BLaER1 (cell line): ENCODE measurements around the gene PCYT1A.
"Not testable (repeated sequence)": the region's sequence is repeated elsewhere in the genome, so short reads cannot be mapped to it uniquely, and the experiment has no call there.

ENCODE experiments used
- H3K27ac ChIP-seq: shearing (Covaris generic); formaldehyde crosslinking; 2 replicates; pipeline ENCODE4 v1.8.1; 2022
- H3K27me3 ChIP-seq: shearing (Covaris generic); formaldehyde crosslinking; 2 replicates; pipeline ENCODE4 v1.8.1; 2022
- H3K36me3 ChIP-seq: shearing (Covaris generic); formaldehyde crosslinking; 2 replicates; pipeline ENCODE4 v1.8.1; 2022
- H3K4me1 ChIP-seq: shearing (Covaris generic); formaldehyde crosslinking; 2 replicates; pipeline ENCODE4 v1.8.1; 2022
- H3K4me2 ChIP-seq: shearing (Covaris generic); formaldehyde crosslinking; 2 replicates; pipeline ENCODE4 v1.8.1; 2022
- H3K4me3 ChIP-seq: shearing (Covaris generic); formaldehyde crosslinking; 2 replicates; pipeline ENCODE4 v1.8.1; 2022
- H3K9ac ChIP-seq: shearing (Covaris generic); formaldehyde crosslinking; 2 replicates; pipeline ENCODE4 v1.8.1; 2022
- H3K9me3 ChIP-seq: shearing (Covaris generic); formaldehyde crosslinking; 2 replicates; pipeline ENCODE4 v1.8.1; 2022
- H4K20me1 ChIP-seq: shearing (Covaris generic); formaldehyde crosslinking; 2 replicates; pipeline ENCODE4 v1.8.1; 2022
- Cebpa-rat ChIP-seq: shearing (Covaris generic); IDR thresholded peaks from 2 replicates; pipeline ENCODE4 v1.8.1; 2022

Gene PCYT1A

DNA sequence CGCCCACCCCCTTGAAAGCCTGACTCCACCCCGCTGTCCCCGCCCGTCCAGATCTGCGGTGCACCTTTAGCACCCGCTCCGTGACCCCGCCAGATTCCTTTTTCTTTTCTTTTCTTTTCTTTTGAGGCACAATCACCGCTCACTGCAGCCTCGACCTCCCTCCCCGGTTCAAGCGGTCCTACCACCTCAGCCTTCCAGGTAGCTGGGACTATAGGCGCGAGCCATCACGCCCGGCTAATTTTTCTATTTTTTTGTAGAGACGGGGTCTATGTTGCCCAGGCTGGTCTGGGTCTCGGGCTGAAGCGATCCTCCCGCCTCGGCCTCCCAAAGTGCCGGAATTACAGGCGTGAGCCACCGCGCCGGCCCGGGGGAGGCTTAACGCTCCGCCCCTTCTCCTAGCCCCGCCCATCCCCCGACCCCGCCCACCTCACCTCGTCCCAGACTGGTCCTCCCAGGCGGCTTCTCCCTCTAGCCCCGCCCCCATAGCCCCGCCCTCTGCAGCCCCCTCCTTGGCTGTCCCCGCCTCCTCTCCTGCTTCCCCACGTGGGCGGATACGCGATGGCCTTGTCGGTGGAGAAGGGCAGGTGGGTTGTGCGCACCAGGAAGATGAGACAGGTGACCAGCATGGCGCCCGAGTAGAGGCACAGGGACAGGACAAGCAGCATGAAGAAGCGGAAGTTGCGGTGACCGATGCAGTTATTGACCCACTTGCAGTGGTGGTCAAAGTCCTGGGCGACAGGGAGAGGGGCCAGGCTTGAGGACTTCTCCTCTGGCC, 79.5 kb downstream of the PCYT1A start:
- Histone ChIP-seq H3K9me3 (peaks cover 7% of the 10 kb centered on the region; the same call in 1 of the 2 replicates), H3K4me2 (peak overlapping the region; percentile 54), H4K20me1 (no peaks in the 10 kb centered on the region), H3K9ac (no peak overlapping the region), H3K4me3 (no peak overlapping the region; the same call in 1 of the 2 replicates), H3K36me3 (no peaks in the 10 kb centered on the region), H3K4me1 (peaks cover 36% of the 10 kb centered on the region), H3K27ac (no peak overlapping the region), H3K27me3 (no peaks in the 10 kb centered on the region)
- no peak for TF ChIP-seq Cebpa-rat

DNA sequence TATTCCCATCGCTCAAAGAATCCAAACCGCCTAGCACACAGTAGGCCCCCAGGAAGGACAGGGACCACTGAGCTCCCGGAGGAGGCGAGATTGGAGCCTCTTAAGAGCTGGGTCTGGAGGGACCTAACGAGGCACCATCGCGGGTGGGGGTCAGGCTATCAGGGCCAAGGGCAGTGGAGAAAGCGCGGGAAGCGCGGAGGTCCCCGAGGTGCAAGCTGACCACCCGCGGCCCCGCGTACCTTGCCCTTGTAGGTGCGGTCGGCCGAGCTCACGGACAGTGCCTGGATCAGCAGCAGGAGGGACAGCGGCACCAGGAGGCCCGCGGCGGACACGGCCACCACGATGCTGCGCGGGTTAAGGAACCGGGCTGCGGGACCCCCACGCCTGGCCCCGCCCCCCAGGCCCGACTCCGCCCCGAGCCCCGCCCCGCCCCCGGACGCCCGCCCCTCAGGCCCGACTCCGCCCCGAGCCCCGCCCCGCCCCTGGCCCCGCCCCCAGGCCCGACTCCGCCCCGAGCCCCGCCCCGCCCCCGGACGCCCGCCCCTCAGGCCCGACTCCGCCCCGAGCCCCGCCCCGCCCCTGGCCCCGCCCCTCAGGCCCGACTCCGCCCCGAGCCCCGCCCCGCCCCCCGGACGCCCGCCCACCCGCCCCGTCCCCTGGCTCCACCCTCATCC, 80.2 kb downstream of the PCYT1A start:
- H3K9ac ChIP-seq = no peak overlapping the region
- H3K27ac ChIP-seq = no peak overlapping the region
- H3K27me3 ChIP-seq = no peaks in the 10 kb centered on the region
- H3K4me2 ChIP-seq = peak overlapping the region; percentile 17; the same call in 1 of the 2 replicates
- H4K20me1 ChIP-seq = no peaks in the 10 kb centered on the region
- peaks cover 7% of the 10 kb centered on the region; the same call in 1 of the 2 replicates for H3K9me3 ChIP-seq
- no peak for TF ChIP-seq Cebpa-rat
- no peak overlapping the region for H3K4me3 ChIP-seq
- H3K4me1 ChIP-seq = peaks cover 44% of the 10 kb centered on the region
- no peaks in the 10 kb centered on the region for H3K36me3 ChIP-seq

DNA sequence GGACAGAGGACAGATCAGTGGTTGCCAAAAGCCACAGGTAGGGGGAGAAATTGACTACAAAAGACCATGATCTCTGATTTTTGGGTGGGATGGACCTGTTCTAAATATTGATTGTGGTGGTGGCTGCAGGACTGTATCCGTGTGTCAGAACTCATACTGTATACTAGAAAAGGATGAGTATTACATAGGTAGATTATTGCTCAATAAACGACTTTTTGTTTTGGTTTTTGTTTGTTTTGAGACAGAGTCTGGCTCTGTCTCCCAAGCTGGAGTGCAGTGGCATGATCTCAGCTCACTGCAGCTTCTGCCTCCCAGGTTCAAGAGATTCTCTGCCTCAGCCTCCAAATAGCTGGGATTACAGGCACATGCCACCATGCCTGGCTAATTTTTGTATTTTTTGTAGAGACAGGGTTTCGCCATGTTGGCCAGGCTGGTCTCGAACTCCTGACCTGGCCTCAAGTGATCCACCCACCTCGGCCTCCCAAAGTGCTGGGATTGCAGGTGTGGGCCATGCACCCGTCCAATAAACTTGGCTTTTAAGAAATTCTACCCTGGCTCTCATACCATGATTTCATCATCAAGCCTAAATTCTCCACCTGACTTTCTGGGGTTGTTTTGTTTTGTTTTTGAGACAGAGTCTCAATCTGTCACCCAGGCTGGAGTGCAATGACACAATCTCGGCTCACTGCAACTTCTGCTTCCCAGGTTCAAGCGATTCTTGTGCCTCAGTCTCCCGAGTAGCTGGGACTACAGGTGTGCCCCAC, 81.9 kb downstream of the PCYT1A start:
- H3K9ac ChIP-seq, H4K20me1 ChIP-seq, H3K4me3 ChIP-seq, H3K9me3 ChIP-seq, H3K27me3 ChIP-seq, H3K27ac ChIP-seq, H3K4me2 ChIP-seq, H3K36me3 ChIP-seq: not testable (repeated sequence)
- peak; percentile 5; the same call in 1 of the 2 replicates for TF ChIP-seq Cebpa-rat
- H3K4me1 ChIP-seq = peaks cover 47% of the 10 kb centered on the region

DNA sequence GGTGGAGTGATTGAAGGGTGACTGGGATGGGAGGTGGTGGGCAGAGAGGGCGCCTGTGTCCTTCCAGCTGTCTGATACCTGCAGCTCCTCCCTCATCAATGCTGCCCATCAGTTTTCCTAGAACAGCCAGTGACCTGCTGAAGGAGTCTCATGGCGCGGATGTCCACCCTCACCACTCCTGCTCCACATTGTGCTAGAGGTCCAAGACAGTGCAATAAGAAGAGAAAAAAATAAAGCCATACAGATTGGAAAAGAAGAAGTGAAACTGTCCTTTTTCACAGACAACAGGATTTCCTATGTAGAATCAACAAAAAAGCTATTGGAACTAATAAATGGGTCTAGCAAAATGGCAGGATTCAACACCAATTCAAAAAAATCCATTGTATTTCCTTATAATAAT, 83.7 kb downstream of the PCYT1A start:
- H3K4me3 ChIP-seq = peak overlapping the region; percentile 16; the same call in 1 of the 2 replicates
- peak overlapping the region; percentile 78 for H3K4me2 ChIP-seq
- TF ChIP-seq Cebpa-rat = no peak
- peaks cover 37% of the 10 kb centered on the region for H3K4me1 ChIP-seq
- peak overlapping the region; percentile 50 for H3K27ac ChIP-seq
- no peaks in the 10 kb centered on the region for H4K20me1 ChIP-seq
- H3K9me3 ChIP-seq = peaks cover 7% of the 10 kb centered on the region; the same call in 1 of the 2 replicates
- peak overlapping the region; percentile 50 for H3K9ac ChIP-seq
- H3K36me3 ChIP-seq = no peaks in the 10 kb centered on the region
- H3K27me3 ChIP-seq = no peaks in the 10 kb centered on the region

DNA sequence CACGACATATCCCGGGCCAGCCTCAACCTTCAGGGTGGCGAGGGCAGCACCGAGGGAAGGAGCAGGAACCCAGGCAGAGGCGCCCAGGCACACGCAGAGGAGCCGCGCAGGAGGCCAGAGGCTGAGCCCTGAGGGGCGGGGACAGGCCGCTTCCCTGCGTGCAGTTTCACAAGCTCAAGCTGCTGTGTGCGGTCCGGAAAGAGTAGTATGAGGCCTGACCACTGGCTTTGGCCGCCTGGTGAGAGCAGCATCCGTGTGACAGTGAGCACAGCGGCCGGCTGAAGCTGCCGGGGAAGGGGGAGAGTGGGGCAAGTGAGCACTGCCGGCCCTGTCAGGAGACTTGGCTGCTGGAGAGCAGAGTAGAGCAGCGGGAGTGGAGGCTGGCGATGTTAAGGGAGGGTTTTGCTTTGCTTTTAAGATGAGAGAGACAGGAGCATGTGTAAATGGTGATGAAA, 85.0 kb downstream of the PCYT1A start:
- H3K4me2 ChIP-seq = peak overlapping the region; percentile 78

DNA sequence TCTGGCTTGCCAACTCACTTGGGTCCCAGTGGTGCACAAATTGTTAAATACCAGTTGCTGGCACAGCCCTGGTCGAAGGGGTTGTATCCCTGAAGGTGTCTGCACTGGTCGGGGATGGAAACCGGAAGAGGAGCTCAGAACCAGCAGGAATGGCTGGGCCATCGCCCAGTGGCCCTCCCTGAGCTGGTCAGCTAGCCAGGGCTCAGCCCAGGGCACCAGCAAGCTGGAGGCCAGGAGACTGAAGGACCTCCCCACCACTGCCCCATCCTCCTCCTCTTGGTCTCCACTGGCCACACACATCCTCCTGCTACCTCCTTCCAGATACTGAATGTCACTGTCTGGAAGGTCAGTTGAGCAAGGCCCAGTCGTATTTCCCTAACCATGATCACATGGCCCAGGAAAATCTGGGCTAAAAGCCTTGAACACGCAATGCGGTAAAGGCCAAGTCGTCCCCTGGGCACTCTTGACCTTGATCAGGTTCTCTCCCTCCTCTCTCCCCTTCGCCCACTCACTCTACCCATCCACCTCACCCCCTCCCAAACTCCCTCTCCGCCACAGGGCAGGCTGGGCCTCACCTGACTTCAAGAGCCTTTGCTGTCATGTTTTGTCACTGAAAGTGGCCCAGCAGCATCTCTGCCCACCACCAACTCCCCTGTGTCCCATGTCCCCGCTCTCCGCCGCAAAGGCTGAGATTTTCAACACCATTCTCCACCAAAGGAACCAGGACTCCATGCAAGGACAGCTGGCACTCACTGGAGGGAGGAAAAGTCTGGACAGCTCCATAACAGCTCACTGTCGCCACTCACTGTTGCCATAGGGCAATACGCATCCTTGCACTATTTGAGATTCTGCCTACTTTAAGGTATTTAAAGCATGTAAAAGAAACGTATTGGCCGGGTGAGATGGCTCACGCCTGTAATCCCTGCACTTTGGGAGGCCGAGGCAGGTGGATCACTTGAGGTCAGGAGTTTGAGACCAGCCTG, 88.5 kb downstream of the PCYT1A start:
- H4K20me1 ChIP-seq = no peaks in the 10 kb centered on the region
- peak overlapping the region; percentile 7; the same call in 1 of the 2 replicates for H3K4me2 ChIP-seq
- no peak overlapping the region for H3K4me3 ChIP-seq
- TF ChIP-seq Cebpa-rat = no peak
- H3K9me3 ChIP-seq = no peaks in the 10 kb centered on the region
- no peaks in the 10 kb centered on the region for H3K27me3 ChIP-seq
- no peaks in the 10 kb centered on the region for H3K36me3 ChIP-seq
- H3K4me1 ChIP-seq = peaks cover 61% of the 10 kb centered on the region
- no peak overlapping the region for H3K9ac ChIP-seq
- peak overlapping the region; percentile 22; the same call in 1 of the 2 replicates for H3K27ac ChIP-seq

More for the DNA sequence above, 85.0 kb downstream of the PCYT1A start:
- Histone ChIP-seq H3K4me1 (peaks cover 47% of the 10 kb centered on the region), H3K4me3 (no peak overlapping the region), H3K27me3 (no peaks in the 10 kb centered on the region), H3K36me3 (no peaks in the 10 kb centered on the region), H4K20me1 (no peaks in the 10 kb centered on the region), H3K9ac (peak overlapping the region; percentile 57; the same call in 1 of the 2 replicates), H3K27ac (peak overlapping the region; percentile 51; the same call in 1 of the 2 replicates), H3K9me3 (peaks cover 7% of the 10 kb centered on the region; the same call in 1 of the 2 replicates)
- no peak for TF ChIP-seq Cebpa-rat

DNA sequence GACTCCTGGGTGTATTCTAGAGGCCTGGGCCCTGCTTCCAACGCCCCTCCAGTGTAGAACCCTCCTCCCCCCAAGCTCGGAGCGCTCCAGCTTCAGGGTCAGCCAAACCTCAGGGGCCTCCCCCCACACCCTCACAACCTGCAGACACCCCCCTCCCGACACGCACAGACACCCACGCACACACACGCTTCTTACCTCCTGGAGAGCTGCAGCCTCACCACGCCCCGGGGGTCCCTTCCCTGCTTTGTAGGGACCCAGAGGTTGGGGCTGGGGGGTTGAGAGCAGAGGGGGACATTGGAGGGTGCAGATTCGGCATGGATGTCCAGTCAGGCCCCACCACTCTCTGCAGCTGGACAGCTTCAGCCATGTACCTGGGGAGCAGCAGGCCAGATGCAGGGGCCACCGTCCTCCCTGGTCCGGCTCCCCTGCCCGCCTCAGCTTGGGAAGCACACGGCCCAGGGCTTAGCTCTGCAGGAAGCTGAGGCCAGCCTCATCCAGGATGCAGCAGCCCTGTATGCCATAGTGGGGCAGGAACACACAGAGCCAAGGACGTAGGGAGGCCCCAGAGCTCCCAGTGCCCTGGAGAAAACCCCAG, 89.3 kb downstream of the PCYT1A start:
- Histone ChIP-seq H3K4me2 (peak overlapping the region; percentile 26; the same call in 1 of the 2 replicates), H3K27me3 (no peaks in the 10 kb centered on the region), H3K9ac (no peak overlapping the region), H3K4me1 (peaks cover 61% of the 10 kb centered on the region), H3K27ac (peak overlapping the region; percentile 22; the same call in 1 of the 2 replicates), H3K9me3 (no peaks in the 10 kb centered on the region), H3K36me3 (no peaks in the 10 kb centered on the region), H4K20me1 (no peaks in the 10 kb centered on the region), H3K4me3 (no peak overlapping the region)
- no peak for TF ChIP-seq Cebpa-rat

DNA sequence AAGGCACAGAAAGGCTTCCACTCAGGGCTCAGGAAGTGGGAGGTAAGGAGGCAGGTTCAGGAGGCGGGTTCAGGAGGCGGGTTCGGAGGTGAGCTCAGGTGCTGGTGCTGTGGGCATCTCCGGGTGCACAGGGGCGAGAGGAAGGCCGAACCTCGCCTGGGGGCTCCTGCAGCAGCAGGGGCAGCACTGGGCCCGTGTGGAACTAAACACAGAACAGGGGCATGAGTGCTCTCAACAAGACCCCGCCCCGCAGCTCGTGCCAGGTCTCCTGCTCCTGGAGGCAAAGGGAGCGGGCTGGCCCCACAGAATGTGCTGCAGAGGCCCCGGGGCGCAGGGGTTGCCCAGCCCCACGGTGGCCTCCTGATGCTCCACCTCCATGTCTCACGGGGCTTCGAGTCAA, 90.0 kb downstream of the PCYT1A start:
- Histone ChIP-seq H3K27ac (no peak overlapping the region), H3K27me3 (no peaks in the 10 kb centered on the region), H4K20me1 (no peaks in the 10 kb centered on the region), H3K4me3 (no peak overlapping the region), H3K4me1 (peaks cover 61% of the 10 kb centered on the region), H3K4me2 (peak overlapping the region; percentile 26; the same call in 1 of the 2 replicates), H3K9me3 (no peaks in the 10 kb centered on the region), H3K9ac (peak overlapping the region; percentile 31; the same call in 1 of the 2 replicates), H3K36me3 (no peaks in the 10 kb centered on the region)
- no peak for TF ChIP-seq Cebpa-rat
